ENCODE results near the gene GLOD5.
A peak's percentile ranks its signal among the peaks of the same experiment; 100 is the strongest.

Gene GLOD5

GRCh38 chrX:48761674-48762471 is at the start of gene GLOD5:
TSS of gene GLOD5 (plus strand) at chrX:48761747. CDS start at chrX:48761791, 44 bp downstream.
- no peak for DNase-seq

DNA sequence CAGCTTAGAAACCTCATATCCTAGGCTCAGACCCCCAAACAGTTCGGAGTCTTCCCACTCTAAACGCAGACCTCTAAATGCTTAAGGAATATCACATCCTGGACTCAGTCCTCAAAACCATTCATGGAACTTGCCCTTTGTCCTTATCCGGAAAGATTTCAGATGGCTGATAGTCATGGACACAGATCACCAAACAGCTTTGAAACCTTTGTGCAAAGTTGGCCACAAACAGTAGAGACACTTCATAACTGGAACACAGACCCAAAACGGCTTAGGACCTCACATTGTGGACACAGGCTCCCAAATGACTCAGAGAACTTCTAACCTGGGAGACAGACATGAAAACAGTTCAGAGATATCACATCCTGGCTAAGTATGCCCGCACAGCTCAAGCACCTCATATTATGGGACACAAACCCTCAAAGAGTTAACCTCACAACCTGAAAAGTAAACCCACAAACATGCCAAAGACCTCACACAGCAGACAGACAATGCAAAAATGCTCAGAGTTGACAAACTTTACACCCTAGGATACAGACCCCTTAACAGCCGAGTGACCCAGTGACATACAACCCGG is 49.5 kb upstream of the GLOD5 start:
- no peak for DNase-seq

DNA sequence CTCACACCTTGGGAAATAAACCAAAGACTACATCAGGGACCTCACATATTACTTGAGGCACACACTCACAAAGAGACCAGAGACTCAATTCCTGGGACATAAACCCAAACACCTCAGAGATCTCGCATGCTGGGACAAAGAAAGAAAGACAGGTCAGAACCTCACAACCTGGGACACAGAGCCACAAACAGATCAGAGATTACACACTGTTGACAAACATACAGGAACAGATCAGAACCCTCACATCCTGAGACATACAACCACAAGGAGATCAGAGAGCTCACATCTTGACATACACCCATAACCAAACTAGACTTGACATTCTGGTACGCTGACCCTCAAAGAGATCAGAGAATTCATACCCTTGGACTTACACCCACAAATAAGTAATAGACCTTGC is 47.7 kb upstream of the GLOD5 start:
- DNase-seq, result no peak

DNA sequence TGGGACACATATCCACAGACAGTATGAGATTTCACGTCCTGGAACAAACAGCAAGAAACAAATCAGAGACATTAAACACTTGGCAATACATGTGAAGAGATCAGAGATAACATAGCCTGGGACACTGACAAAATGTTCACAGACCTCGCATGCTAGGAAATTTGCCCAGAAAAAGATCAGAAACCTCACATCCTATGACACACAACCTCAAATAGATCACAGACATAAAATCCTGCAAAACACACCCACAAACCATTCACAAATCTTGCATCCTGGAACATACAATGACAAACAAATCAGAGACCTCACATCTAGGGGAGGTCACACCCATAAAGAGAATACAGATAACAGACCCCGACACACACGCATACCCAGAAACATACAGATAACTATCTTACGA is 47.0 kb upstream of the GLOD5 start:
- no peak for DNase-seq

DNA sequence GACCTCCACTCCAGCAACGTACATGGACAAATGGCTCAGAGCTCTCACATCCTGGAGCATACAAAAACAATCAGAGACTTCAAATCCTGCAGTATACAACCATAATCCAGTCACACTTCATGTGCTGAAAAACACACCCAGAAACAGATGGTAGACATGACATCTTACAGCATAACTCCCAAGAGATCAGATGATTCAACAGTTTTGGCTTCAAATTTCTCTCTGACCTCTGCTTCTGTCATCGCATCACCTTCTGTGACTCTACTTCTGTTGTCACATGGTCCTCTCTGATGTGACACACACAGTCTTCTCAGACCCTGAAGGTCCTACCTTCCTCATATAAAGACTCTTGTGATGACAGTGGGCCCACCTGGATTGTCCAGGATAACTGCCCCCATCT is 46.5 kb upstream of the GLOD5 start:
- DNase-seq, result peak; percentile 44

DNA sequence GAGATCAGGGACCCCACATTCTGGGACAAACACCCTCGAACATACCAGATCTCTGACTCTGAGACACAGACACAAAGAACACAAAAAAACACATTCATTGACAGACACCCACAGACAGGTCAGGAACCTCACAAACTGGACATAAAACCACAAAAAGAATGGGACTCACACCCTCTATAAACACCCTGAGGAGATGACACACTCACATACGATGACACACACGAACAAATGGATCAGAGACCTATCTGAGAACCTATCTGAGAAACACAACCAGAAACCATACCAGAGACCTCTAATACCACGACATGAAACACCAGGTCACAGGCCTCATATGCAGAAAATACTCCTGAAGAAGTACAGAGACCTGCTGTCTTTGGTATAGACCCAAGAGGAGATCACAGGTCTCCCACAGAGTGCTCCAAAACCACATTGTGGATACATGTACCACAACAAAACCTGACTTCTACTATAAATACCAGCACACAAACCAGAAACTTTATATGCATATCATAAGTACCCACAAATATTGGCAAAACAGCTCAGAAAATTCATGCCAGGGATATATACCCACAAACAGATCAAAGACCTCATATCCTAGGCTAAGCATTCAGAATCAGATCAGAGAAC is 45.6 kb upstream of the GLOD5 start:
- DNase-seq, result no peak

- DNase-seq, result no peak
Observed at GRCh38 chrX:48719958-48720357, 41.6 kb upstream of the GLOD5 start.

DNA sequence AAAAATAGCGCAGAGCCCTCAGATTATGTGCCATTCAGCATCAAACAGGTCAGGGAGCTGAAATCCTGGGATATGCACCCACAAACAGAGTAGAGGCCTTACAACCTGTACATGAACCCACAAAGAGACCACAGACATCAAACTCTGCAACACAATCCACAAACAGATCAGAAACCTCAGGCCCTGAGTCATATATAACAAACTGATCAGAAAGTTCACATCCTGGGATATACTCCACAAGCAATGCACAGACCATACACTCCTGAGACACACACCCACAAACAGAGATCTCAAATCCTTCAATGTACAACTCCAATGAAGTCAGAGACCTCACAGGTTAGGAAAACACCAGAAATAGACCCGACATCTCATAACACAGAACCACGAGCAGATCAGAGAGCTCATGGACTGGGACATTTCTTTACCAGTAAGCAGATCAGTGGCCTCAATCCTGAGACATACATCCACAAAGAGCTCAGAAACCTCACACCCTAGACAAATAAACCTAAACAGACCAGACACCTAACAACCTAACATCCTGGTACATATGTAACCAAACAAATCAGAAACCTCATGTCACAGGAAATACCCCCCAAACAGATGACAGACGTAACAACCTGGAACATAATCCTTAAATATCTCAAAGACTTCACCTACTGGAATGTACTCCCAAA is 40.8 kb upstream of the GLOD5 start:
- DNase-seq, result no peak

DNA sequence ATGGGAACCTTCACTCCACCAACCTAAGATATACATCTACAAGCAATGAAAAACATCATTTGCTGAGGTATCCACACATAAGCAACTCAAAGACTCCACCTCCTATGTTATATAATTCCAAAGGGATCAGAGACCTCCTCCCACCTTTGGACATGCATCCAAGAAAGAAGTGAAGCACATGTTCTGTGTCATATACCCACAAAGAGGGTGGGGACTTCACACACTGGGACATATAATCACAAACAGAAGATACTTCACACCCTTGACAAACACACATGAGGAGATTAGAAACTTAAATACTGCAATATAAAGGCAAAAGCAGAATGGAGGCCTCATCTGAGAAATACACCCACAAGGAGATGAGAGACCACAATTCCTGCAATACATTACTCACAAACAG is 39.6 kb upstream of the GLOD5 start:
- no peak for DNase-seq

DNA sequence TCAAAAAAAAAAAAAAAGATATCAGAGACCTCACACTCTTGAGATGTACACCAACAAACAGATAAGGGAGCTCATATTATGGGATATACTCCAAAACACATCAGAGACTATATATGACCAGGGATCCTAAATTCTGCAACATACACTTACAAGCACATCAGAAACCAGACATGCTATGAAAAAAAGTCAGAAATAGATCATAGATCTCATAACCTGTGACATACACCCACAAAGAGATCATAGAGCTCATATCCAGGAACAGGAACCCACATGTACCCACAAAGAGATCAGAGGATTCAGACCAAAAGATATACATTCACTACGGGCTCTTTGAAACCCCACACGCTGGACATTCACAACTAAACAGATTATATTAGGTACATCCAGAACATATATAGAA is 35.0 kb upstream of the GLOD5 start:
- no peak for DNase-seq

DNA sequence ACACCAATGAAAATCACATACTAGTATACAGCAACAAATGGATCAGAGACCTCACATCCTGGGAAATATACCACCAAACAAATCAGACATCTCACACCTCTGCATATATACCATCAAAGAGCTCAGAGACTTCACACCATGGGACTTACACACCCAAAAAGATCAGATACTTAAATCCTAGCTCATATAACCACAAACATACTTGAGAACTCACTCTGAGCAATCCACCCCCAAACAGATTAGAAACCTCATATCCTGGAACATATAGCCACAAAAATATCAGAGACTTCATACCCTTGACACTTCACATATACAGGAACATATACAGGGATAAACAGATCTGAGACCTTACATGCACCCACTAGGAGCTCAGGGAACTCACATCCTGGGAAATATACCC is 32.9 kb upstream of the GLOD5 start:
- DNase-seq, result no peak

- DNase-seq, result no peak
Observed at GRCh38 chrX:48736303-48736702, 25.2 kb upstream of the GLOD5 start.

- no peak for DNase-seq
Observed at GRCh38 chrX:48736878-48737212, 24.7 kb upstream of the GLOD5 start.

DNA sequence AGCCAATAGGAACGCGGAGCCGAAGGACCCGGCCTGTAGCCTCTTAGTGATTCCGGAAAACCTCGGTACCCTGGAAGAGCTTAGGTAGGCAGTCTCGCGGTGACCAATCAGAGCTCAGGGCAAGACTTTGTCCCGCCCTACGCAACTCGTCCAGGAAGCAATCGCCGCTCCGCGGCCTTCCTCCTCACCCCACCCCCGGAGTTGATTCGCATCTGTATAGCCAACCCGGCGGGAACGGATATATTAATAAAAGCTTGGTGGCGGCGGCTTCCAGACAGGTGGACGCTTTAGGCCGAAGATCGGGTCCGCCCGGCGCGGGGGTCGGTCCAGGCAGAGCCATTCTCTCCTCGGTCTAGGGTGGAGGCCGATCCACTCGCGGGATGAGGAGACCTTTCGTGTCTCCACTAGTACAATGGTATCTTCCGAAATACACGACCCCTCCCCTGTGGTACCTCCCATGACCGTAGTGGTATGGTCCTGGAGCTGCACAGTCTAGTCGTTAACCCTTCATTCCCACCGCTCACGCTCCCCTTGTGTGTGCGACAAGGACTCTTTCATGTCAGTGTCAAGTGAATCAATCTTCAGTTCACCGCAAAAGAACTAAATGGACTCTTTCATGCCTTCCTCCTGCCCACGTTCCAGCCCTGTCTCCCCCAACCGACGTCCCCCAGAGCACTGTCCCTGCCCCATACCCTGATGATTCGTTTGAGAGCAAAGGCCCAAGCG is 24.2 kb upstream of the GLOD5 start:
- DNase-seq, result peak; percentile 98

GRCh38 chrX:48737940-48738339 is 23.6 kb upstream of the GLOD5 start:
- DNase-seq, result no peak

DNA sequence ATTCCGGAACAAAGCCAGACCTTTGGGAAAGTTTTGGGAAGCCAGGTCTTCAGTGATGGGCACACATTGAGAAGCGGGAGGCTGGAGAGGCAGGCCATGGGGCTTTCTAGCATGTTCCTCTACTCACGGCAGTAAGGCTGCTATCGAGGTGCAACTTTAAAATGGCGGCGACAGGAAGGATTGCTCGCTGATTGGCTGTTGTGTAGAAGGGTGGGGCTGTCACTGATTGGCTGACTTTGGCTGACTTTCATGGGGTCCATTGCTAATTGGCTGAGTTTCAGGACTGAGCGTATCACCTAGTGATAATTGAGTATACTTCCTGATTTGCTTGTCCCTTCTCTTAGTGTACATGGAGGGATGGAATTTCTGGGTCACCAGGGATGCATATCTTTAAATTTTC is 19.7 kb upstream of the GLOD5 start:
- DNase-seq, result no peak

DNA sequence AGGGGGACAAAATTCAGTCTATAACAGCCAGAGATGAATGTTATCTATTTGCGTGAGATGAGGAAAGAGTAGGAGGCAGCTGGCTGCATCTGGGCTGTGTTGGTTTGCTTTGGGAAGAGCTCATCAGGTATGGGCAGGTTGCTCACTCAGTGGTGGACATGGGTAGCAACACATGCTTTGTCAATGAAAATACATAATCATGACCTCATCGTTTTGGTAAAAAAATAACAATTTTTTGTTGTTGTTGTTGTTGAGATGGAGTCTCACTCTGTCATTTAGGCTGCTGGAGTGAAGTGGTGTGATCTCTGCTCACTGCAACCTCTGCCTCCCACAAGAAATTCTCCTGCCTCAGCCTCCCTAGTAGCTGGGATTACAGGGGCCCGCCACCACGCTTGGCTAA is 16.3 kb upstream of the GLOD5 start:
- no peak for DNase-seq

DNA sequence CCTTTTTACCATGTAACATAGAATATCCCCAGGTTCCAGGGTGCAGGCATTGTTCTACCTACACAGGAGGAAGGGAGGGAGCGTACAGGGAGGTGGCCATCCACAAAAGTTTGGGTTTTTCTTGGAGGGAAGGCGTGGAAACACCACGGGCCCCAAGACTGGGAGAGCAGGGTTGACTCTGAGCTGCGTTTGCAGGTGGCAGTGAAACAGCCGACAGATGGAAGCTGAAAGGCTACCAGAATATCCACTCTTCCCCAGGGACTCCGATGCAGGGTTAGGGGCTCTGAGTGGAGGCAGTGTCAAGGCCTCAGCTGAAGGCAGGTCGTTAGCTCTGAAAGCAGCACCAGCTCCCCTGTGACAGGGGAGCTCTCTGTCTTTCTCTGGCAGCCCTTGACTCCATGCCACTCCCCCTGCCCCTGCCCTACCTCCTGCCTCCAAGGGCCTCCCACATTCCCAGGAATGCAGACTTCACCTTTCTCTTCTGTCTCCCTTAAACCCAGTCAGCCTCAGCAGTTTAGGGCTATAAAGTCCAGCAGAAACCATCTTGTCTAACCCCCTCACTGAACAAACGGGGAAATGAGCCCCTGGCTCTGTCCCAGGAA is 14.0 kb upstream of the GLOD5 start:
- no peak for DNase-seq

DNA sequence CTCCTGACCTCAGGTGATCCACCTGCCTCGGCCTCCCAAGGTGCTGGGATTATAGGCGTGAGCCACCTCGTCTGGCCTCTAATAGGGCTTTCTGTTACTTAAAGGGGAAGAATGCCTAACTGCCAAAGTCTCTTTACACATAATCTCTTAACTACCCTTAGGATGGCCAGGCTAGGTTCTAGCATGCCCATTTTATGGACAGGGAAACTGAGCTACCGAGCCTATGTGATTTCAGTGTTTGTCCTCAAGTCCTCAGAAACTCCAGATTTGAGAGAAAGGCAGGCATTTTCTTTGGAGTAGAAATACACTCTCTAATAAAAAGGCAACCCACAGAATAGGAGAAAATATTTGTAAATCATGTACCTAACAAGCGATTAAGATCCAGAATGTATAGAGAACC is 12.4 kb upstream of the GLOD5 start:
- no peak for DNase-seq

- no peak for DNase-seq
Observed at GRCh38 chrX:48751343-48751742, 10.2 kb upstream of the GLOD5 start.

DNA sequence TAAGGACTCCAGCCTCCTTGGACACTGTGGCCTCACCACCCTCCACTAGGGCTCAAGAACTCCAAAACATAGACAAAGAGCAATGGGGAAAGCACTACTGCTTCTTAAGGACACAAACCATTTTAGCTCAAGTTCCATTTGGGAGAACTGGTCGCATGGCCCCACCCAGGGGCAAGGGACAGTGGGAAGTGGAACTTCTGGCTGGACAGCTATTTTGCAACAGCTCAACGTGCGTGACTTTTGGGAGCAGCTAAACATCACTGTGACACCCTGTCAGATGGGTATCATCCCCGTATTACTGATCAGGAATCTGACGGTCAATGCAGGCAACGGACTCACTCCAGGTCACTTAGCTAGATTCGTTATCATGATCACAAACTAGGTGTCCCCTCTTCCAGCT is 9.0 kb upstream of the GLOD5 start:
- no peak for DNase-seq

GRCh38 chrX:48753708-48754228 is 7.8 kb upstream of the GLOD5 start:
- DNase-seq, result no peak

GRCh38 chrX:48754238-48754637 is 7.3 kb upstream of the GLOD5 start:
- DNase-seq, result no peak

Data from fibroblast of upper back skin (primary cell).